NCI-H1694 (cell line): ENCODE measurements around the gene TBCD.

Source experiments
- DNase-seq: peaks from one replicate; lab custom pipeline; 2025; lab: John Stamatoyannopoulos, UW

Gene TBCD

DNA sequence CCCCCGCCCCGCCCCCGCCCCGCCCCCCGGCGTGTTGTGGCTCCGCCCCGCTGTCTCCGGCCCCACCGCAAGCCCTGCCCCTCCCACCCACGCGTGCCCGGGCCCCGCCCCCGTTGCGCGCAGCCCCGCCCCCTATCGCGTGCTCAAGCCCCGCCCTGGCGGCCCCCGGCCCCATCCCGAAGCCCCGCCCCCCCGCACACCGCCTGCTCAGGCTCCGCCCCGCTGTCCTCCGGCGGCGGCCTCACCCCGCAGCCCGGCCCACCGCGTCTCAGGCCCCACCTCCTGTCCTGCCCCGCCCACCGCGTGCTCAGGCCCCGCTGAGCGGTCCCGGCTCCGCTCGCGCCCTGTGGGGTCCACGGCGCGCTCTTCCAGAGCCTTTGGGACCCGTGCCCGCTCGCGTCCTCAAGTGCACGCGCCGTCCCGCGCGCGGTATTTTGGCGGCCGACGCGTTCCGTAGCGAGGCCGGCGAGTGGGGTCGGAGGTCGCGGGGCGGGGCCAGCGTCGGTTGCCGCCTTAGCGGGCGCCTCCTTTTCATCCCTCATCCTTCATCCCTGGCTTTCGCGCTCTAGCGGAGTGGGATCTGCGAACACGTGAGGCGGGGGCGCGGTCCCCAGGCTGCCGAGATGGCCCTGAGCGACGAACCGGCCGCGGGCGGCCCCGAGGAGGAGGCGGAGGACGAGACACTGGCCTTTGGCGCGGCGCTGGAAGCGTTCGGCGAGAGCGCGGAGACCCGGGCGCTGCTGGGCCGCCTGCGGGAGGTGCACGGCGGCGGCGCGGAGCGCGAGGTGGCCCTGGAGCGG lies at the start of gene TBCD:
Gene TBCD (plus strand): TSS at position 495 of the 800 bp plus-strand sequence. CDS start 129 bp downstream, at position 624.
- DNase-seq: peak; percentile 81

DNA sequence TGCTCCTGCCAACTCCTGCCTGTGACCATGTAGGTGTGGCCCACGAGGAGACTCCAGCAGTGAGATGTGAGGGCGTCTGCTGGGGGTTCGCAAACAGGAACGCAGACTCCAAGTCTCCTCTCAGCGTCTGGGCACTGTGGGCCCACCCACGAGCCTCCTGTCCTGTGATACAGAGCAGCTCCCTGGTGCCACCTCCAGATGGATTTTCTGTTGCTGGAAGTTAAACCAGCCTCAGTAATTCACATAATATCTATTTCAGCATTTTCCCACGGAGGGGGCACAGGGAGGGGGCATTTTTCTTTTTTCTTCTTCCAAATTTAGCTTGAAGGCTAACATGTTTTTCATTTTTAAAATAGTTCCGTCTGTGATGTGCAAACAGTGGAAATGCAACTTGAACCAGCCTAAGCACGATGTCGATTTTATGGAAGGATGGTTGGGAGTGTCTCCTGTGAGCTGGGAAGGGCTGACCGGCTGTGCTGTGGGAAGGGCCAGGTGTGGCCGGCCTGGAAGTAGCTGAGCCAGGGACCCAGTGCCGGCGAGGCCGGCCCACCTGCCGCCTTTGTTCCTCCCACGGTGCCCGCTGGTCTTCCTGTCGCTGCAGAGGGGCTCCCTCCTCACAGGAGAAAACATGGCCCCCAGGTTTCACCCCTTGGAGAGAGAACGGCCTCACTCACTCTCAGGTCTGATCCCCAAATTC lies 49.5 kb upstream of the TBCD start:
- DNase-seq: no peak

DNA sequence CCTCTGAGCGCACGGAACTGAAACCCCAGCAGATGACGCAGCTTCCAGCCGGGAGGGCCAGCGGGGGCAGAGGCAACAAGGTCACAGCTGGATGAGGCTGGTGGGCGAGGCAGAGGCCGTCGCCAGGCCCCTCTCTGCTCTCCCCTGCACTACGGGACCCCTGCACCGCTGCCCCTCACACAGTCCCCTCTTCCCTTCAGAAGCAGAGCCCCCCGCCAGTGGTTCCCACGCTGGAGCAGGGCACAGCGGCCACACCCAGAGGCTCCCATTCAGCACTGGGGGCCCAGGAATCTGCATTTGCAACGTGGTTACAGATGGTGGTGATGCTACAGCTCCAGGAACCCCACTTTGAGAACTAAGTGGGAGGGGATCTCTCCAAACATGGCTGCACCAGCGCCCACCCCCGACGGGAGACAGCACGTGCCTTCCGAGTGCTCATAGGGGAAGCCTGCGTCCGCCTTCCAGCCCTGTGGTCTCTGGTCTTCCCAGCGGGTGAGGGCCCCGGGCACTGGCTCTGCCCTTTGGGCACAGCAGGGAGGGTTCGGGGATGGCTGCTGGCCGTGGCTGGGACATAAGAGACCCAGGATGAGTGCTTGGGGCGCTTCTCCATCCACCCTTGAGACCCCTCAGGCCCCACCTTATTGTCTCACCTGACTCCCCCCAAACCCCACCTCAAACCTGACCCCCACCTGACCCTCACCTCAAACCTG lies 48.7 kb upstream of the TBCD start:
- DNase-seq: no peak

DNA sequence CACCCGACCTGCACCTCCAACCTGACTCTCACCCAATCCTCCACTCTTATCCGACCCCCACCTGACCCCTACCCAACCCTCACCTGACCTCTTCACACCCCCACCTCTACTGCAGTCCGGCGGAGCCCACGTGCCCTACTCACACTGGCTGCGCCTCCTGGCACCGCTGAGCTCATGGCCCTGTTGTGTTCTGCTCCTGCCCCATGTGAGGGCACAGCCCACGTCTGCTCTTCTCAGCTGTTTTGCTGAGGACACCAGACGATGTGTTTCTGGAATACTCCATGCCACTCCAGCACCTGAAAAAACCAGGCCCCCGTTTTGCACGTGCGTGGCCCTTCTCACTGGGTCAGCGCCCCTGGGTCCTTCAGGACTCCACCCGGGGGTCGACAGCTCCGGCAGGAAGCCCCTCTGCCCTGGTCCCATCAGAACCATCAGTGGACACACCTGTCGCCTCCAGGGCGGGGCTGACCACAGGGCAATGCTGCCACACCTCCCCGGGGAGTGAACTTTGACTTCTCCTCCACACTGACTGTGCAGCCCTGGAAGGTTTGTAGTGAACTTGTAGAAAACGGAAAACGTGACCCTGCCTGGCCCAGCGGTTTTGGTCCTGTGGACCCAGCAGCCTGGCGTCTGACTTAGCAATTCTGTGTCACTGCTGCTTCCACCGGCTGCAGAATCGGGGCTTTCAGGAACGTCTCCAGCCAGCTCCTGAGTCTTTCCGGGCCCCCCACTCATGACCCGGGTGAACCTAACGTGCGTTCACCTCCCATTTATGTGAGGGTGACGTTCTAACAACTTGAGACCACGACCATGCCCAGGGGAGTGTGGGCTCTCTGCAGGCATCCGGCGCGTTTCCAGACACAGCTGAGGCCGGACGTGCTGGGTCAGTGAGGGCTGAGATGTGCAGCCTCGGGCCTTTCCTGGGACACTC lies 47.7 kb upstream of the TBCD start:
- no peak for DNase-seq

DNA sequence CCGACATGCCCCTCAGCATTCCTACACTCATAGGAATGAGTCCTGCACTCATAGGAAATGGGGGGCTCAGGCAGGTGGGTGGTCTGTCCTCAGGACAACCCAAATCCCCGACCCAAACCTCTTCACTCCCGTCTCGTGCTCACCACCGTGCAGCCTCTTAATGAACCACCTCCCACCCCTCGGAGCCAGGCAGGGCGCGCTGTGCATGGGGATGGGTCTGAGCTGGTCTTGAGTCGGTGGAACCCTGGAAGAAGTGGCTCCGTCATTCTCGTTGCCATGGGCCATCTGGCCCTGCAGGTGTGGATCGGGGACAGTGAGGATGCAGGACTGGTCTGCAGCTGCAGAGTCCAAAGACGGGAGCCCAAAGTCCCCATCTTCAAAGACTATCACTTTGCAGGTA lies 47.0 kb upstream of the TBCD start:
- no peak for DNase-seq

DNA sequence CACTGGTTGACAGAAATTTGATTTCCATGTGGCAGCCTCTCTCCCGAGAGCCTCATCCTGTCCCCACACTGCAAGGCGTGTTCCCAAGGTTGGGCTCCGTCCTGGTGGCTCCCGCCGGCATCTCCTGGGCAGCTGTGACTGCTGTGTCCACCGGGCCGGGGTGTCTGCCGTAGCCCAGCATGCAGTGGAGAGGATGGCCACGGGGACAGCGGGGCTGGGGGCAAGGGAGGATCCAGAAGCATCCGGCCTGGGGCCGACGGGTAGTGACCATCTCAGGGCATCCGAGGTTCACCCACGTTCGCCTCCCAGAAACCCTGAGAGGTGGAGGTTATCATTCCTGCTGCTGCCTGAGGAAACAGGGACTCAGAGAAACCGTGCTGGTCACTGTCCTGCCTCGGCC lies 46.1 kb upstream of the TBCD start:
- no peak for DNase-seq

DNA sequence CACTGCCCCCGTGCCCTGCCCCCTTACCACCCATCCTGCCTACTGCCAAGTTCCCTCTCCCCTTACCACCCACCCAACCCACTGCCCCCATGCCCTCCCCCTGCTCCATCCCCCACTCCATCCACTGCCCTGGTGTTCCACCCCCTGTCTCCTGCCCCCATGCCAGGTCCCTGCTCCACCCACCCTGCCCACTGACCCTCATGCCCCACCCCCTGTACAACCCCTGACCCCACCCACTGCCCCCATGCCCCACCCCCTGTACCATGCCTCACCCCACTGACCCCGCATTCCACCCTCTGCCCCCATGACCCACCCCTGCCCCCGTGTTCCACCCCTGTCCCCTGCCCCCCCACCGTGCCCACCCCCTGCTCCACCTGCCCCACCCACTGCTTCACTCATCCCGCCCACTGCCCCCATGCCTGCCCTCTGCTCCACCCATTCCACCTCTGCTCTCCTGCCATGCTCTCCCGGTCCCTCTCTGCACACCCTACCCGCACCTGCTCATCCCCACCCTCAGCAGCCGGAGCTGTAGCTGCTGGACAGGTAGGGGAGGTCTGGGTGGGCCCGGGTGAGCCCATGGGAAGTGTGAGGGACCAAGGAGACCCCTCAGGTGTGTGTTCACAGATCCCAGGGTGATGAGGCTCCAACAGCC lies 42.7 kb upstream of the TBCD start:
- no peak for DNase-seq

DNA sequence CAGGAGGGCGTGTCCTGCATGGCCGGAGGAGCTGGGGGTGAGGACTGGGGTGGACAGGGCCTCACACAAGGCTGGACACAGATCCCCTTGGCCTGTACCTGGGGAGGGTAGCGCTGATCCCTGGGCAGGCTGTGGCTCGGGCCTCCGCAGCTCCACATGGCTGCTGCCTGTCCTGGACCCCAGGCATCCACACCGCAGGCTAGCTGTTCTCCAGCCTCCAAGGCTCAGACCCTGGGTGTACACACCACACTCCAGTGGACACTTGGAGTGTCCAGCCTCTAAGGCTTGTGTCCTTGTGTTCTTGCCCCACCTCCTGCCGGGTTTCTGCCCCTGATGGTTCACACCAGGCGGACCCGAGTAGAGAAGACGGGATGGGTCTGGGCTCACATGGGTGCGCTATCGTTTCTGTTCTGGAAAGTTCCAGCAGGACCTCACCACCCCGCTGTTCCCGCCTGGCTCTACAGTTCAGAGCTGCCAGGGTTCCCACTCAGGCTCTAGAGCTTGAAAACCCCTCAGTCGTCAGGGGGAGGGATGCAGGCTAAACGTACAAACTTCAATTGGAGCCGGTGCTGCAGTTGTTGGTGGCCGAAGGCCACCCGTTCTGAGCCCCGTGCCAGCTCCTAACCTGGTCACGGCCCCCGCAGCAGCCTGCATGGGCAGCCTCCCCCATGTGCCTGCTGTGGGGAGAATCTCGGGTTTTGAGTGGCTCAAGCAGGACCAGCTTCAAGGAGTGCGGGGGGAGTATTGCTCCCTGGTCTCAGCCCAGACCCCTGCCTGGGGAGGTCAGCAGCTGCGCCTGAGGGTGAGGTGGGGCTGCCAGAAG lies 42.0 kb upstream of the TBCD start:
- no peak for DNase-seq

DNA sequence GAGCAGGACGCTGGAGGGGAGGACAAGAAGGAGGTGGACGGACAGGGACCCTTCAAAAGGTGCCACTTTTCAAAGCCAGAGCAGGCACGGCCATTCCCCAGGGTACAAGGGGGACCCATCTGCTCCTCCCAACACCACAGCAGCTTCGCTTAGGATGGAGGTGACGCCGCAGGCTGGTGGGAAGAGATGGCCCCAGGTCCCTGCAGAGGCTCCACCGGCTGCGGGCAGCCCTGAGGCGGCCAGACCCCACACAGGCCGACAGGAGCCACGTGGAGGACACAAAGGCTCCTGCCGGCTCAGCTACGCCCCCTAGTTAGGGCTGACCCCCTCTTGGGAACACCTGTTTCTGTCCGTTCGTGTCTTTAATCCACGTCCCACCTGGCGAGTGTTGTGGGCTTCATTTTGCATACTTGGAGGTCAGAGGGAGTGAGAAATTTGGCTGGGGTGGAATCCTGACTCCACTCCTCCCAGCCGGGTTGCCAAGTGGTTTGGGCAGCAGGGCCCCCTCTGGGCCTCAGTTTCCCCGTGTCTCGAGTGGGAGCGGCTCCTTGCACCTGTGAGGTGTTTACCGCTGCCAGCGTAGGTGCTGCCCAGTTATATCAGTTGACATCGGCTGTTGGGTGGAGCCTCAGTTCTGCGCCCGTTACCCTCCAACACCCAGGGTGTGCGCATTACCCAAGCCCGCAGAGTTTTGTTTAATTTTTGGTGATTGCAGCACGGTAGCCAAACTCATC lies 41.2 kb upstream of the TBCD start:
- DNase-seq: no peak

DNA sequence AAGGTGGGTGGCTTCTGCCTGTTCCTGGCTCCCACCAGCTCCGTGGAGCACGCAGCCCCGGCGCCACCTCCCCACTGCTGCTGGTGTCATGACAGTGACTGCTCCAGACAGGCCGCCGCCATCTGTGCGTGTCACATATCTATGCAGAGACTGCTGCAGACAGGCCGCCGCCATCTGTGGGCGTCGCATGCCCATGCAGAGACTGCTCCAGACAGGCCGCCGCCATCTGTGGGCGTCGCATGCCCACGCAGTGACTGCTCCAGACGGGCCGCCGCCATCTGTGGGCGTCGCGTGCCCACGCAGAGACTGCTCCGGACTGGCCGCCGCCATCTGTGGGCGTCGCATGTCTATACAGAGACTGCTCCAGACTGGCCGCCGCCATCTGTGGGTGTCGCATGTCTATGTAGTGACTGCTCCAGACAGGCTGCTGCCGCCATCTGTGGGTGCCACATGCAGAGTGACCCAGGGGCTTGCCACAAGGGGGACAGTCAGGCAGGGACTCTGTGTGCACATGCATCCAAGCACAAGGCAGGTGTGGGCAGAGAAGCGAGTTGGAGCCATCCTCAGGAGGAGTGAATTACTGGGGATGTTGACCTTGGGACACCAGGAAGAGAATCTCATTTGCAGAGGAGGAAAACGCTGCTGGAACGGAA lies 38.7 kb upstream of the TBCD start:
- no peak for DNase-seq

DNA sequence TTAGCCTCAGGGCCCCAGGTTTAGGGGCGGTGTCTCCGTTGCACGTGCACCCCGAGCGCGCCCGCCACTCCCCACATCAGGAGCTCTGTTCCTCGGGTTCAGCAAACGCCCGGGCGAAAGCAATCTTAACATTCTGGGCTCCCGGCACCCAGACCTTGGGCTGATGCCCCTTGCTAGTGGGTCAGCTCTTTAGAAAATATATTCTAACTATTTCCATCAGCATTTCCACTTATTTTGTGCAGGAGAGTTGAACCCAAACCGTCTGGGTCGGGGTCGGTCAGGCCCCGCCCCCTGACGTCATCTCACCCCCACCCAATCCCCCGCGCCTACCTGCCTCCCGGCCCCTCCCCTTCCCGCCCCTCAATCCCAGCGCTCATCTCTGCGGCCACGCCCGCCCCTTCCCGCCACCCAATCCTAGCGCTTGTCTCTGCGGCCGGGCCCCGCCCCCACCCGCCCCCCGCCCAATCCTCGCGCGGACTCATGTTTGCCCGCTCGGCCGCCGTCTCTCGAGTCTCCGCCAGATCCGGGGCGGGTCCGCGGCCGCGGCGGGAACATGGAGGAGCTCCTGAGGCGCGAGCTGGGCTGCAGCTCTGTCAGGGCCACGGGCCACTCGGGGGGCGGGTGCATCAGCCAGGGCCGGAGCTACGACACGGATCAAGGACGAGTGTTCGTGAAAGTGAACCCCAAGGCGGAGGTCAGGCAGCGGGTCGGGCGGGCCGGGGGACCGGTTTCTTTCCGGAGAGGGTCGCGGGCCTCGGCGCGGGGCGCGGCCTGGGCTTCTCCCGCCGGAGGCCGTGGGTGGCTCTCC lies 35.5 kb upstream of the TBCD start, which contains the start of gene FN3KRP:
Gene FN3KRP (plus strand): TSS at position 504 of the 808 bp plus-strand sequence. CDS start 50 bp downstream, at position 554.
- peak; percentile 65 for DNase-seq

DNA sequence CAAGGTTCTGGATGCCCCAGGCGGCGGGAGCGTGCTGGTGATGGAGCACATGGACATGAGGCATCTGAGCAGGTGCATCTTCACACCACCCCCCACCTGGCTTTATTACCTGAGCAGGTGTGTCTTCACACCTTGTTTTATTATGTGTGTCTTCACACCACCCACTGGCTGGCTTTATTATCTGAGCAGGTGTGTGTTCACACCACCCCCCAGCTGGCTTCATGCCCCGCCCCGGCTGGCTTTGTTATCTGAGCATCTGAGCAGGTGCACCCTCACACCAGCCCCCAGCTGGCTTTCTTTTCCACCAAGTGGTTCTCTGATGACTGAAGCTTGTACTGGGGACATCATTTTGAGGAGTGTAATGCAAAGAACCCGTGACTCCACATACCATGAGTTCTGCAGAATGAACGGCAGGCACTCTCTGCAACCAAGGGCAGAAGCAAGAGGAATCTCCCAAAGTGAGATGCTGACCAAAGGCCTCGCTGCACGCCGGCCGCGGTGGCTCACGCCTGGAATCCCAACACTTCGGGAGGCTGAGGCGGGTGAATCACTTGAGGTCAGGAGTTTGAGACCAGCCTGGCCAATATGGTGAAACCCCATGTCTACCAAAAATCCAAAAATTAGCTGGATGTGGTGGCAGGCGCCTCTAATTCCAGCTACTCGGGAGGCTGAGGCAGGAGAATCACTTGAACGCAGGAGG lies 32.7 kb upstream of the TBCD start:
- no peak for DNase-seq

DNA sequence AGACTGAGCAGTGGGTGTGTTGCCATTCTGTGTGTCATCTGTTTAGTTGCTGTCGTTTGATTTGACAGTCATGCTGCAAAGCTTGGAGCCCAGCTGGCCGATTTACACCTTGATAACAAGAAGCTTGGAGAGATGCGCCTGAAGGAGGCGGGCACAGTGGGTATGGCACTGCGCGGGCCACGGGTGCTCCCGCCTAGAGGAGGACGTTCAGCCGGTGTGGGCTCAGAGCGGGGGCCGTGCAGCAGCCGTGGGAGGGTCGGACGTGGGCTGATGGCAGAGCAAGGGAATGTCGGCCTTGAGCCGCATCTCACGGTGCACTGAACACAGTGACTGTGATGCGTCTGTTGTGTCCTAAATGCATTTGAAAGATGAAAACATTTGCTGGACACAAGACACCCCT lies 31.7 kb upstream of the TBCD start:
- no peak for DNase-seq

DNA sequence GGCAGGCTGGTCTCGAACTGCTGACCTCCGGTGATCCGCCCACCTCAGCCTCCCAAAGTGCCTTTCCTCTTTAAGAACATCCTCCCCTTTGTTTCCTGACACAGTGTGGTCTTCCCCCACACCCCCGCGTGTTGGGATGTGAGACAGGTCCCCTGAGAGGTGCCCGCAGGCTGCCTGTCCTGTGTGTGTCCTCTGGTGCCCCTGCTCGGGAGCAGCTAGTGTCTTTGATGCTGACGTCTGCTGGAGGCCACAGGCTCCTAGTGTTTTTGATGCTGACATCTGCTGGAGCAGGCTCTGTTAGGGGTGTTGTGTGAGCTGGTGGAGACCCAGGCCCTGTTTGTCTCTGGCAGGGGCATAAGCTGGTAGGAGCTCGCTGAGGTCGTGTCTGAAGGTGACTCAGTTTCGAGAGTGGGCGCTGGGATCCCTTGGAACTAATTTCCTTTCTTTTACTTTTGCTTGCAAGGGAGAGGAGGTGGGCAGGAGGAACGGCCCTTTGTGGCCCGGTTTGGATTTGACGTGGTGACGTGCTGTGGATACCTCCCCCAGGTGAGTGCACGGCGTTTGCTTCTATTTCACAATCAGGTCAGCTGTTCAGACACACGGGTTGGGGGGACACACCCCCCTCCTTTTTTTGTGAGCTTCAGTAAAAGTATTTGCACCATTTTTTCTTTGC lies 29.4 kb upstream of the TBCD start:
- DNase-seq: no peak

DNA sequence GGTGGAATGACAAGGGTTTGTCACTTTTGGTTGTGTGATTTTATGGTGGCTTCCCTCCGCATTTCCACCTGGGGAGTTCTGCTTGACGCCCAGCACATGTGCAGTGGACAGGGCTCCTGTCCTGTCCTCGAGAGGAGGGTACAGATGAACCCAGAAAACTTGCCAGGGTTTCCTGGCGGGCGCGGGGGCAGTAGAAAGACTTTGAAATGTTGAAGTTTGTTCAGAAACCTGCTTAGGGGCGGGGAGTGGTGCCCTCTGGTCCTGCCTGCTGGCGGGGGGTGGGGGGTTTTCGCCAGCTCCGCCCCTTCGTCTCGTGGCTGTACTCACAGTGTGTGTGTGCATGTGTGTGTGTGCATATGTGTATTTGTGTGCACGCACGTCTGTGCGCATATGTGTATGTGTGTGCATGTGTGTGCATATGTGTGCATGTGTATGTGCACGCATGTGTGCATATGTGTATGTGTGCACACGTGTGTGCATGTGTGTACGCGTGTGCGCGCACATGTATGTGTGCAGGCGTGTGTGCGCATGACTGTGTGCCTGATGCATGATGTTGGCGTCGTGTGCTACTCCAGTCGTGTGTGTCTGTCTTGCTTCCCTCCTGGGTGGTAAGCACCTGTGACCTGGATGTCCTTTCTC lies 28.6 kb upstream of the TBCD start:
- no peak for DNase-seq

DNA sequence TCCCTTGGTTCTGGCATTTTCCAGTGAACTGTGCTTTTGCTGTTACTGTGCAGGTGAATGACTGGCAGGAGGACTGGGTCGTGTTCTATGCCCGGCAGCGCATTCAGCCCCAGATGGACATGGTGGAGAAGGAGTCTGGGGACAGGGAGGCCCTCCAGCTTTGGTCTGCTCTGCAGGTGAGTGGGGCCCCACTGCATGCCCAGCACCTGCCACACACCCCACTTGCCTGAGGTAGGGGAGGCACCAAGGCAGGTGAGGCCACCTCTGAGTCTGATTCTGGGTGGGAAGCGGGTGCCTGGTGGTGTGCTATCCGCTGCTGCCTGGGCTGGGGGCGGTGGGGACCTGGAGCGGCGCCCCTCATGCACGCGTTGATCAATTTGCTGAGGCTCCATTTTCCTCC lies 25.4 kb upstream of the TBCD start:
- no peak for DNase-seq
